Activated CD8-positive, alpha-beta memory T cell treated with anti-CD3 and anti-CD28 coated beads for 48 hours (primary cell): ENCODE results near the gene ARHGEF28.

Source experiments
- DNase-seq, 3 experiments: peaks; one replicate each; pipeline ENCODE4 v3.0.0-alpha.2; 2020; ENCODE audit warnings: low read depth in 2 of 3, low spot score in 2 of 3

The ARHGEF28 gene

DNA sequence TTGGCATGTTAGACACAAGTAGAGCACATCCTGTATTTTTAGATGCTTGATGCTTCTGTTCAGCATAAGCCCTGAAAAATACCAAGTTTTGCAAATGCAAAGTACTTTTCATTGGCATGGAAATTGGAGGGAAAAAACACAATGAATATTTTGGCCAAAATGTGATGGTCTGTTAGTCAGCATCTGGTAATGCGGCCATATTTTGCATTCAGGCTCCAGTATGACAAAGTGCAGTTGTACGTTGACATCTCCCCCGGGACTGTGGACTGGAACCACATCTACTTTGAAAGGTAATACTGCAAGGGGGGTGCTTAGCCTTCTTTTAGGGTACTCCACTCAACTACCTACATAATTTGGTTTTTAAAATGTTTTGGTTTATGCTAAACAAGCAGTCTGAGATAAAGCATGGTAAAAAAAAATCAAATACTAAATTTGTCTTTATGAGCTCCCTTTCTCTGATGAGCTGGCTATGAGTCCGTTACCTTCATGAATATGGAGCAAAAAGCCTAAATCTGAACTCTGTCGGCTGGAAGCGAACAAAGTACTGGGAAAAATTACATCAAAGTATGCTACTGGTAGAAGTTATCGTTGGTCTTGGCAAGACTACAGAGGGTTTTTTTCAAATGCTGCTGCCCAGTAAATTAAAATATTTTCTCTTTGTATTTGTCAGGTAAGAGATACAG lies 297.0 kb downstream of the ARHGEF28 start:
- no peak for DNase-seq

DNA sequence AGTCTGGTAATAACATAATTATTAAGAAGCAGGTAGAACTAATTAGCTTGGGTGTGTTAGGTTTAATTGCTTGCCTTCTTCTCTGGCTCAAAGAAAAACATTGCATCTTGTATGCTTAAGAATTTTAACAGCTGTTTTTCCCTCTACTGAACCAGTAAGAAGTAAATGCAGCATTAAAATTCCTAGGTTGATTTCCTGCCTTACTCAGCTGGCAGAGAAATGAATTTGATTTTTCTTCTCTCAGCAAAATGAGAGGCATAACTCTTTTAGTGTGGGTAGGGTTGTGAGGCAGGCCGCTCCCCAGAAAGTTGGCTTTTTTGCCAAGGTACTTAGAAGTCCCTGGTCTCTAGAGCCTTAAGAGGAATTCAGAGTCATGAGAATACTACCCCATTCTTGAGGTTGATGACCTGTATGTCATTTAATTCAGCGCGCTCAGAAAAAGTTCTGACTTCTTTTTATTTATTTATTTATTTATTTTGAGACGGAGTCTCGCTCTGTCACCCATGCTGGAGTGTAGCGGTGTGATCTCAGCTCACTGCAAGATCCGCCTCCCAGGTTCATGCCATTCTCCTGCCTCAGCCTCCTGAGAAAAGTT lies 302.6 kb downstream of the ARHGEF28 start:
- no peak for DNase-seq

DNA sequence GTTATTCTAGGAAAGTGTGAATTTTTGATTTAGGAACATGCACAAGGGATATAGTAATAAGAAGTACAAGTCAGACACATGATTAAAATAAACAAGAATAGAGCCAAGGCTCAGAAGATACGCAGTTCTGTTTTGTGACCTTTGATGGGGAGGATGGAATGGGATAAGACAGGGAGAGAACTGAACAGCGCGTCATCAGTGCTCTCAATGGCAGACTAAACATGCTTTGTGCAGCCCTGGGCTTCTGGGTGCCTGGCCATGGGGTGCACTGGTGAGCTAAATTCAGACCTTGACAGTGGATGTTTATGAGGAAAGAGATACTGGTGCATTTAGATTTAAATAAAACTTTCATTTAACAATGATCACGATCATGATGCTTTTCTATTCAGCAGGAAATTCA lies 309.7 kb downstream of the ARHGEF28 start:
- DNase-seq = no peak

DNA sequence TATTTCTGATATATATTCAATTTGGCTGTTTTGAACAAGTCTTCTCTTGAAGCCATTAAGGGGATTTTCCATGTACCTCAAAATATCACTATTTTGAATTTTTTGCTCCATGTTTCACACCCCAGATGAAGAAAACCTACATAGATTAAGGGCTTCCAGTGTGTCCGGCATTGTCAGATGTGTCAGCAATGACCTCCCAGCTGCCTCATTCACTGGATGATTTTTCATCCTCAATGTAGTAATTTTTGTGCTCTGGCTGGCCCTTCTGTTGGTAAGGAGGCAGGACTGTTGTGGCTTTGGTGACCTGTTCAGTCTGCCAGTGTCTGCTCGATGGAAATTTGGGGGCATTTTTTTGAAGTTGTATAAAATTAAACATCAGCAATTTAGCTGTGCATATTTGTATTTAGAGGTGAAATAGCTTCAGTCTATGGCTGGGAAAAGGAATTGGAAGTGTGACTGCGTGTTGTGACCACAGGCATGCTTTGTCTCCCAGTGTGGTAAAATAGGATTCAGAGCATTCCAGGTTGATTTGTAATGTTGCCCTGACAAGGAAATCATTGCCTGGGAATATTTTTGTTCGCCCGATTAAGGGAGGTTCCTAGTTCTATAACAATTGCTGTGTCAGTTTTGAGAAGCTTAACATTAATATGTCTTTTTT lies 312.4 kb downstream of the ARHGEF28 start:
- DNase-seq = no peak

DNA sequence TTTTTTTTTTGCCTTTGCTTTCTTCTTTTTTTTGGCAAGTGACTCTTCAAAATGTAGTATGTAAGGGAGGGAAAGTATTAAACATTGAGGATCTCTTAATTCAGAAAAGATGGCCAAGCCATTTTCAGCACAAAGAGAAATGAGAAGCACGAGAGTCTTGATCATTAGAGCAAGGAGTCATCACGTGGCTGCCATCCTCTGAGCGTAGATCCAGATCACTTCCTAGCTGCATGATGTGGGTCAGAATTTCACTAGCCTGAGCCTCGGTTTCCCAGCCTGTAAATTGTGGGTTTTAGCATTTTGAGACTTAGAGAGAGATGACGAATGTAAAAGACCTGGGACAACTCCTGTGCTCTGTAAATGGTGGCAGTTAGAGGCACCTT lies 312.9 kb downstream of the ARHGEF28 start:
- DNase-seq = no peak

DNA sequence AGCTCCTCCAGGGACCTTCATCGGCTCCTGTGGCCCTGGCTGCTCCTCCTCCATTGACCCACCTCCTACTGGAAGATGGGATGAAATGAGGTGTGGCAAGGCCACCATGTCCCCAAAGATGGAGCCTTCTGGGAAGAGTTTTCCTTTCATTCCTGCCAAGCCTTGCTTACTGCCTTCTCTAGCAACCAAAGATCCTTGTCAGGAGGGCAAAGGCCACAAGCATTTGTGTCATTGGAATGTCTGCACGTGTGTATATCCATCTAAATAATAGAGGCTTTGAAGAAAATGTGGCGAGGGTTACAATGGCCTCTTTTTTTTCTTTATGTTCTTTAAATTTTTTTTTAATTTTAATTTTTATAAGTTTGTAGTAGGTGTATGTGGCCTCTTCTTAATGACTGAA lies 313.6 kb downstream of the ARHGEF28 start:
- DNase-seq = no peak

DNA sequence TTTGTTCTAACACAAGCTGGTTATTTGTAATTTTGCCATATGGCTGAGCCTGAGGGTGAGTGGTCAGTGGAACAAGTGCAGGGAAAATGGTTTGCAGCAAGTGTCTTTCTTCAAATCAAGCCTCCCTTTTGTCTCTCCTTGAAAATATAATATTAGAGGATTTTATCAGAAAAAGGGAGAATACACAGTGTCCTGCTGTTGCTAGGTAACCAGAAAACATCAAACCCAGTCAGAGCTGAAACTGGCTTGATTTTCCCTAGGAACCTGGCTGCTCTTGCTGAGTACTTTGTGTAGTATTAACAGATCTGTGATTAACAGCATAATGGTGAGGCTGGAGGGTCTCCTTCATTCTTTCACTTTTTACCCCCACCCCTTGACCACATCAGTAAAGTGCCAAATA lies 314.0 kb downstream of the ARHGEF28 start:
- no peak for DNase-seq

DNA sequence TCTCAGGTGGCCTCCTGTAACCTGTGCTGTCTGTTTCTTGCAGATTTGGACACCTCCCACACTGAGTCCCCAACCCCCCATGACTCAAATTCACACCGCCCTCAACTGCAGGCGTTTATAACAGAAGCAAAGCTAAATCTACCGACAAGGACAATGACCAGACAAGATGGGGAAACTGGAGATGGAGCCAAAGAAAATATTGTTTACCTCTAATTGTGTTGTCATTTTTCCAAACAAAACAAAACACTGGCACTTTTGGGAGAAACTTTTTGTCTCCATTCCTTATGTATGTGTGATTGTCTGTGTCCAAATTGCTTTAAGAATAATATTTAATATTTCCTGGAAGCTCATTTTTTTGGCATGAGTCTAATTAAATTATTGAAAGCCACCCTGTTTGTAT lies 314.8 kb downstream of the ARHGEF28 start:
- DNase-seq = no peak

DNA sequence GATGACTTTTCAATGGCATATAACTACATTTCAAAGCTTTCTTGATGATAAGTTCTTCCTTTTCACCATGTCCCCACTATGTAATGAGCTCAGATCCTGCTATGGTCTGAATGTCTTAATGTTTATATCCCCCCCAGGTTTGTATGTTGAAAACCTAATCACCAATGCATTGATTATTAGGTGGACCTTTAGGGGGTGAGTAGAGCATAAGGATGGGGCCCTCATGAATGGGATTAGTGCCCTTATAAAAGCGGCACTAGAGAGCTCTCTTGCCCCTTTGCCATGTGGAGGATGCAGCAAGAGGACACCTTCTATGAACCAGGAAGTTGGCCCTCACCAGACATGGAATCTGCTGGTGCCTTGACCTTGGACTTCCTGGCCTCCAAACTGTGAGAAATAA lies 316.8 kb downstream of the ARHGEF28 start:
- no peak for DNase-seq

DNA sequence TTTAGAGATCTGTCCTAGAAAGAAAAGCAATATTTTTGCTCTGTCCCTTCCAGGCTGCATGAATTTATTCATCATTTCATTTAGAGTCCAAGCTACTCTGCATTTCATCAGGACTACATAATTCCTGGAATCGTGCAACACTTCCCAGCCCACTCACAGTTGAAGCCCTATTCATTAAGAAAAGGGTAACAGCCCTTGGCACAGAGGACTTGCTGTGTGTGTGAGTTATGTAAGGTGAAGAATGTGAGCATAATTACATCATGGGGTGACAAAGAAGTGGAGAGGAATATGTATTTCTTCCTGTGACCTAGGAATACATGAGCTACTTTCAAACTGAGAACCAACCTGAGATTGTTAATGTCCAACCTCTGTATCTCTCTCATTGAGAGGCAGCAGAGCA lies 317.4 kb downstream of the ARHGEF28 start:
- DNase-seq = no peak

DNA sequence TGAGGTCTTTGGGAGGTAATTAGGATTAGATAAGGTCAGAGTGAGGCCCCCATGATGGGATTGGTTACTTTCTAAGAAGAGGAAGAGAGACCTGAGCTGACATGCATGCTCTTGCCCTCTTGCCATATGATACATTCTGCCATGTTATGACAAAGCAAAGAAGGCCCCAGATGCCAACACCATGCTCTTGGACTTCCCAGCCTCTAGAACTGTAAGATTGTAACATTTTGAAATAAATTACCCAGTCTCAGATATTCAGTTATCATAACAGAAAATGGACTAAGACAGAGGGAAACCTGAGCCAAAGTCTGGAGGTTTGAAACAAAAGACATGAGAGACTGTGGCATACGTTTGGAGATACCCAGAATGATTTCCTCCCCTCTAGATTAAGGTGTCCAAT lies 318.6 kb downstream of the ARHGEF28 start:
- DNase-seq = no peak

DNA sequence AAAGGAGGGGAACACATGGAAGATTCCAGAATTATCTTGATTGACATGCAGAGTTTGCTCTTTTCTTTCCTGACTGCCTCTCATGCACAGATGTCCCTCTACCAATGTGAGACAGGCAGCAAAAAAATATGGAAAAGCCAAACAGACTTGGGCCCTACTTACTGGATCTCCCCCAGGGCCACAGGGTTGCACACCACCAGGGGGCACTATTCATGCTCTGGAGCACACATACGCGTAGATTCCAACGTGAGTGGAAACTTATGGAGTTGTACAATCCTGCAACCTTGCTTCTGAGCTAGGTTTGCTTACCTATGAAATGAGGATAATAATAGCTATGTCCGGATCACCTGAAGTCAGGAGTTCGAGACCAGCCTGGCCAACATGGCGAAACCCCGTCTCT lies 319.5 kb downstream of the ARHGEF28 start:
- no peak for DNase-seq

DNA sequence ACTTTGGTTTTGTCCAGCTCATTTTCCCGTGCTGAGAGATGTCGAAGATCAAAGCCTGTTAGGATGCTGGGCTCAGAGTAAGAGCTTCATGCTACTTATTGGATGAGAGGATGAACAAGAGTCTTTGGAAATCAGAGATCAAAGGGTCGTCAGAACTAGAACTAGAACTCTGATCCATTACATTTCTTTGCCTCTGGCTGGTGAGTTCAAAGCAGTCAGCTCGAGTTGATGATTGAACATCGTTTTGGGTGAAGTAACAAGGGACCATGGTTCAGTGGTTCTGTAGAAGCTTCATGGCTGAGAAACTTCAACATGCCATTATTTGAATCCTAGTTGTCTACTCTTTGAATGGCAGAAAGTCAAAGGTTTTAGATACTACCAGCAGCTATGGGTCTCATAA lies 320.3 kb downstream of the ARHGEF28 start:
- DNase-seq = no peak

DNA sequence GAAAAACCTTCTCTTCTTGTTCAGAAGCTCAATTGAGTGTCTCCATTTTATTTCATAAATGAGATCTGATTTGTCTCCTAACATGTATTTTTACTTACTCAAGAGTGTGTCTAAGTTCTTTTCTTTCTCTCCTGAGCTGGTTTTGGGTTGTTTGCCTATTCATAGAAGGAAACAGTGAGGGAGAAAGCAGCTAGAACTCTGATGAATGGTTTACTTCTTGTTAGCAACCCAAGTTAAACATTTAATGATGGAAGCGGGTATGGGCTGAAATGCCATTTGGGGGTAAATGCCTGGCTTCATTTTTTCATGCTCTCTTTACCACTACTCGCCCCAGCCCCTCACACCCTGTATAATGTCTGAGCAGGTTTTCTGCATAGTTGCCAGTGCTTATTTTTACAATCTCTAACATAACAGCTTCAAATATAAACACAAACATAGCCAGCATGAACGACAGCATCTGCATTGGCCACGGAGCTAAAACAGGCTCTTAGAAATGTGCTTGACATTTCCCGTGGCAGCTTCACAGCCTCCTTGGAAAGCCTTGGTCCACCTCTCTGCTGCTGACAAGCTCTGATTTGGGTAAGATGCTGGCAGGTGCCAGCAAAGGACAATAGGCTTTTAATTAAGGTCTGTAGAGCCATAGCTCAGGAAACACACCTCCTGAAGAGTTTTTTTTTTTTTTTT lies 321.1 kb downstream of the ARHGEF28 start:
- DNase-seq = no peak

DNA sequence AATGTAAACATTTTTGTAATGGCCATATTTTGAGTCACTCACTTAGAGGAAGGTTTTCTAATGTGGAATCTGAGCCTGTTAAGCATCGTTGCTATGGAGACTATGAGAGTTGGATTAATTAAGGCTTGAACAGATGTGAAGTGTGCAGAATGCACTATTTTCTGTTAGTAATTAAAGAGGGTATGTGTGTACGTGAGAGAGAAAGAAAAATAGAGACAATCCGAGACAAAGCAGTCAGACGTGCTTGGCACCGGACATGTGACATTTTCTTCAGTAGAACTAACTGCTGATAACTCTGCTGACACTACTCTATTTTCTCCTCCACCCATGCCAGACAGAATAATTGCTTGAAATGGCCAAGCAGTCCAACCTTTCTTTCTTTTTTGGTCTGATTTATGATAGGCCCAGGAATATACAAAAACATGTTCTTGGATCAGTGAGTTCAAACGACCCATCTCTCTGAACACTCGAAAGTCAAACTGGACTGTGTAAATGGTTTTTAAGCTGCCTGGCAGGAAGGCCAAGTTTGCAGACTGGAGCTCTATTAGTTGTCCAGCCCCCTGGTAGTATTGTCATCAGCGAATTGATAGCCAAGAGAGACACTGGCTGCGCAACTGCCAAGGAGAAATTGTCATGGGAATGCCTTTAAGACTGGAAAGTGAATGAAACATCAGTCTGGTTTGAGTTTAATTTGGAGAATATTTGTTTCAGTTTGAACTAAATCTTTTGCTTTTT lies 322.1 kb downstream of the ARHGEF28 start:
- DNase-seq = no peak

DNA sequence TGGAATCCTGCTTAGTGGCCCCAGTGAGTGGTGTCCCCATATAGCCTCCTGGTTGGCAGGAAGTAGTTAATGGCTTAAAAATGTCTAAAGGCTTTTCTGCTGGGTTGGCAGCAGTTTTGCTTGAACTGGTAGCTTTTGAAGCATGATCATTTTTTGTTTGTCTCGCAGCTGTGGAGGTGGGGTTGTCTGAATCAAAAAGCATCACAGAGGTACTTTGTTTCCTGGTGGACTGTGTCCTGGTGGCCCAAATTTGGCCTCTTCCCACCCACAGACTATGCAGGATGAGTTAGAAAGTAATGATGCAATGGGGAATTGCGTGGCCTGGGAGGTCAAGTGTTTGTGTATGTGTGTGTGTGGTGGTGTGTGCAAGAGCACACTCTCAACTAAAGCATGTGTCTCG lies 322.7 kb downstream of the ARHGEF28 start:
- DNase-seq = no peak

DNA sequence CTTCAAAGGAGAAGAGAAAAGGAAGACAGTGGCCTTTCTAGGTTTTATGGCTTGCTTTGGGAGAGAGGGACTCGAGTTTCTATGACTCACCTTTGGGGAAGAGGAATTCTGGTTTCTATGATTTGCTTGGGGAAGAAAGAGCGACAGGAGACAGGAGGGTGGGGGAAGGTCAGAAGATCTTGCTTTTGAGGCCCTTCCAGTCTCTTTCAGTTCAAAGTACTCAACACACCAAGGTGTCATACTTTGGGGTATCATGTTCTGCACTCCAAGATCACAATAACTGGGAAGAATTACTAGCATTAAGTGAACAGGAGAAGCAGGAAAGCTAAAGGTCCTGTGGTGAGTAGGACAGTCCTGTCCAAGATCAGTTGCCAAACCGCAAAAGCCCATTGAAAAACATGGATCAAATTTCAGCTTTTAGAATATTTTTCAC lies 324.5 kb downstream of the ARHGEF28 start:
- DNase-seq = no peak

DNA sequence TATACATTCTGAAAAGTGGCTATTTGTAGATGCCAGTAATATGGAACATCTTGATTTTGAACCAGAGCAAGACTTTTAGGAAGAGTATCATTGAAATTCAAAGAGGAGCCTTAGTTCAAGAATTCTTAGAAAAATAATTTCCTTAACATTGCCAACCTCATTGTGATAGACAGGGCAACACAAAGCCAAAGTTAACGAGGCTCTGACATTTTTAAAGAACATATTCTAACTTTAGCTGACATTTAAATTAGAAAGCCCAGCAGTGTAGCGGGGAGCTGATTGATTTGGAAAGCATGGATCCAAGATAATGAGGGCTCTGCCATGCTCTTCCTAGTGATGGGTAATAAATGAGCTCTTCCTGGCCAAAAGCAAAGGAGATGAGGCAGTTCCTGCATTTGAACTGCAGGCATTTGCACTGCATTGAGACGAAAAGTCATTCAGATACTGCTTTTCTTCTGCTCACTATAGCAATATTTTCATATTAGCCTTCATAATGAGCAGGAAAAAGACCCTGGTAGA lies 325.0 kb downstream of the ARHGEF28 start:
- no peak for DNase-seq

DNA sequence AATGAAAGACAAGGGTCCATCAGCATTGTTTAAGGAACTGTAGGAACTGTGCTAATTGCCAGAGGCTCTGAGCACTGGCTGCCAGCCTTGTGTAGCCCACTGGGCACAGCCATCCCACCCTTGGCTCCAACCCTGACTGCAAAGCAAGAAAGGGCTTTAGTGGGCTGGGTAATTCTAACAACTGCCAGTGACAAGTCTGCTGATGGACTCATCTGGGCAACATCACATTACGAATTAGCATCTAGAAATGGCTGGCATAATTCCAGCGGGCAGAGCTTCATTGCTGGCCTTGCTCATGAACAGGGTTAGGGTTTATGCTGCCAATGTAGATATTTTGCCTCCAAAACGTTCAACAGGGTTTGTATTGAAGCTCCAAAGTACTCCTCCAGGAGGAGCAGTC lies 326.9 kb downstream of the ARHGEF28 start:
- no peak for DNase-seq

DNA sequence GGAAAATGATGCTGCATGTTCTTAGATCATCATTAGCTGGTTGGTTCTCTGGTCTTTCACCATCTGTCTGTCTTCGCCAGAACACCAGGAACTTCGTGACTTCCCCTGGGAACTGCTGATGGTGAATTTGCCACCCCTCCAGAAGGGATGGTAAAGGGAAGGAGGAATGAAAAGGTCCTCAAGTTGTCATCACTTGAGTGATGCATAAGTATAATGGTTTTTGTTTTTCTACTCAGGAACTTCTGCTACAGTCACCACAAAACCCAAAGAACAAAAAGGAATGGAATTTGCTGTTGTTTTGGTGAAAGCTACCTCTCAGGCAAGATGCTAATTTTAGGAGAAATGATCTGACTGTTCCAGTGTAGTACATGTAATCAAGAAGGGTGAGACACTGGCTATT lies 328.4 kb downstream of the ARHGEF28 start:
- no peak for DNase-seq

DNA sequence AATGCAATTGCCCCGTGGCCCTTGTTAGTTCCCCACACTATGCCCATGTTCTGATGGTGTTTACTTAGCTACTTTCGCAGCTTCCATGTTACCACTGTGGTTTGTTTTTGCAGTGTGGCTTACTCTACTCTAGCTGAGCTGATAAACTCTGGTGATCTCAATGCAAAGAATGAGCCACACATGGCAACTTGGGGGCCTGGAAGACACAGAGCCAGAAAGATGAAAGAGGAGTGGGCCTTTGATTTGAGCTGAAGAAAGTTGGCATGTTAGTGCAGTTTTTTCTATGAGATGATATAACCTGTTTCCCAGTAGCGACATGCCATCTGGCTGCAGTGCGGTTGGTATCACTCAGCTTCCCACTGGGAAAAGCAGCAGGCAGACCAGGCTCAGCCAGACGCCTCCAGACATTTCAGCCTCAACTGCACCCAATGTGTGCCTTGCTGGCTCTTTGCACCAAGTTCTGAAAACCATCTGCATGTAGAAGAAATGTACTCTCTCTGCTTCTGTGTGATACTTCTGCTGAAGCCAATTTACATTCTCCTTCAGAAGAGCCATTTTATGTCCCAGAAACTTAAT lies 329.4 kb downstream of the ARHGEF28 start:
- no peak for DNase-seq
